CD4-positive, alpha-beta T cell (primary cell): Measurements from ENCODE around the gene UBE2M. TPM values are rescaled to one million over a fixed set of nuclear protein-coding genes. Genes with fewer than 3 reads are reported as not detected.

Source experiments
- ATAC-seq: fragments of 200-7000 bp; cut with Tn5 transposase; one replicate; pipeline ENCODE4 v1.10.0; 2022; ENCODE audit warnings: mild to moderate bottlenecking; ENCODE audit not compliant: poor library complexity
- CTCF ChIA-PET: fragments of 350-600 bp; sonication (Branson Sonifier 250); formaldehyde crosslinking; loops from one replicate; lab custom pipeline; 2021; ENCODE audit warnings: antibody characterized with exemption, inconsistent platforms; lab: Charles Lee
- POLR2A ChIA-PET: fragments of 350-600 bp; sonication (Branson Sonifier 250); formaldehyde crosslinking; loops from one replicate; lab custom pipeline; 2021; ENCODE audit warnings: antibody characterized with exemption, inconsistent platforms; lab: Charles Lee
- DNase-seq, 14 experiments: peaks; one replicate each; pipeline ENCODE4 v3.0.0-alpha.2; 2013 to 2020; ENCODE audit warnings: mixed read lengths in 2 of 14
- H3K27ac ChIP-seq, 2 donors: one replicate each; pipeline versions ENCODE4 v1.5.1 to v1.7.0; 2013; ENCODE audit warnings: low read length in 2 of 2, low read depth in 1 of 2, mild to moderate bottlenecking in 1 of 2
- H3K27me3 ChIP-seq, 2 experiments: 1 replicate in 1 of 2; 2 replicates in 1 of 2; pipeline versions ENCODE4 v1.6.1 to v1.7.0; 2013; ENCODE audit warnings: low read length in 2 of 2, control low read depth in 1 of 2, mild to moderate bottlenecking in 1 of 2, moderate library complexity in 1 of 2; ENCODE audit not compliant: insufficient read depth in 2 of 2, control insufficient read depth in 1 of 2
- H3K36me3 ChIP-seq: one replicate; pipeline ENCODE4 v1.6.1; 2013; ENCODE audit warnings: low read length, control low read depth; ENCODE audit not compliant: insufficient read depth
- H3K4me1 ChIP-seq: one replicate; pipeline ENCODE4 v1.6.1; 2013; ENCODE audit warnings: low read length, control low read depth; ENCODE audit not compliant: insufficient read depth
- H3K4me3 ChIP-seq: one replicate; pipeline ENCODE4 v1.5.1; 2013; ENCODE audit warnings: mild to moderate bottlenecking, low read length, moderate library complexity
- H3K9me3 ChIP-seq, 2 experiments: 1 replicate in 1 of 2; 2 replicates in 1 of 2; pipeline versions ENCODE4 v1.6.1 to v1.7.0; 2013; ENCODE audit warnings: low read length in 2 of 2, mild to moderate bottlenecking in 2 of 2, control low read depth in 1 of 2, moderate library complexity in 1 of 2; ENCODE audit not compliant: control insufficient read depth in 1 of 2, insufficient read depth in 1 of 2
- H3K27ac Mint-ChIP-seq: one replicate; pipeline ENCODE4 v1.8.0; 2020; ENCODE audit warnings: mixed read lengths
- H3K27me3 Mint-ChIP-seq: one replicate; pipeline ENCODE4 v1.8.0; 2021; ENCODE audit warnings: mixed read lengths
- H3K36me3 Mint-ChIP-seq: one replicate; pipeline ENCODE4 v1.8.0; 2021; ENCODE audit warnings: low read depth, mixed read lengths
- H3K4me1 Mint-ChIP-seq: one replicate; pipeline ENCODE4 v1.8.0; 2021; ENCODE audit warnings: low read depth, mixed read lengths
- H3K4me3 Mint-ChIP-seq: one replicate; pipeline ENCODE4 v1.8.0; 2020; ENCODE audit warnings: mild to moderate bottlenecking, mixed read lengths
- H3K9me3 Mint-ChIP-seq: one replicate; pipeline ENCODE4 v1.8.0; 2020; ENCODE audit warnings: mixed read lengths
- intact Hi-C, 2 experiments: fragments of 100-400 bp; cut with DNase I in 1 of 2; cut with micrococcal nuclease in 1 of 2; formaldehyde crosslinking; loops; one replicate each; pipeline versions ENCODE4 v1.15.1 to v1.9.0; 2023 to 2025; cut with DNase I, micrococcal nuclease
- total RNA-seq, 174 experiments: library from RNA in 2 of 174; stranded (reverse) in 2 of 174; gene quantifications; one replicate each; pipeline ENCODE4 v1.2.3 and lab custom pipeline; 2021 to 2026
- TF ChIP-seq, protein P1 (sequence below): fragments of 200-600 bp; IDR thresholded peaks from one replicate; pipeline ENCODE4 v1.8.0; 2022; ENCODE audit warnings: antibody characterized with exemption, mild to moderate bottlenecking

Gene UBE2M
- total RNA-seq, 2 experiments from 2014 or later, result 29.0 to 31.0 TPM

DNA sequence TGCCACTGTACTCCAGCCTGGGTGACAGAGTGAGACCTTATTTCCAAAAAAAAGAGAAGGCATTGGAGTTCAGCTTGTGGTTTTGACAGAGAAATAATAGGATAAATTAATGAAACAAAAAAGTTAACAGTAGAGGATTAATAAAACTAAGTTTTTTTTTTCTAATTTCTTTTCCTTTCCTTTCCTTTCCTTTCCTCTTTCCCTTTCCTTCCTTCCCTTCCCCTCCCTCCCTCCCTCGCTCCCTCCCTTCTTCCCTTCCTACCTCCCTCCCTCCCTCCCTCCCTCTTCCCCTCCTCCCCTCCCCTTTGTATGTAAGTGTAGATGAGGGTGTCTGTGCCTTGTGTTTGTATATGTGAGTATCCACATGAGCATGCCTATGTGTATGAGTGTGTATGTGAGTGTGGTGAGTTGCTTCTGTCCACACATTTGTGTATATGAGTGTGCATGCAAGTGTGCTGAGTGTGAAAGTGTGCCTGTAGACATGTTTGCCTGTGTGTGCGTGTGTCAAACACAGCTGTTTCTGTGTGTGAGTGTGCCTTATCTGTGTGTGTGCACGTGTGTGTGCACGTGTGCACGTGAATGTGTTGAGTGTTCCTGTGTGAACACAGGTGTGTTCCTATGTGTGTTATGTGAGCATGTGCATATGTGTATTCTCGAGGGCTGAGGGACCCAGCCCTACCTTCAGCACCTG, 27.2 kb upstream of the UBE2M start:
- peaks cover 9% of the 10 kb centered on the region for H3K4me1 ChIP-seq
- Mint-ChIP-seq H3K27me3 (no peaks in the 10 kb centered on the region), H3K36me3 (peaks cover 17% of the 10 kb centered on the region), H3K4me3 (no peak overlapping the region), H3K4me1 (peaks cover 8% of the 10 kb centered on the region), H3K9me3 (no peaks in the 10 kb centered on the region), H3K27ac (no peak overlapping the region)
- intact Hi-C loops, result no loop called here
- no peak overlapping the region for H3K4me3 ChIP-seq
- no peaks in the 10 kb centered on the region for H3K9me3 ChIP-seq
- no peak overlapping the region for H3K27ac ChIP-seq
- H3K36me3 ChIP-seq, result peaks cover 21% of the 10 kb centered on the region
- no peak for ATAC-seq
- no peaks in the 10 kb centered on the region for H3K27me3 ChIP-seq
- TF ChIP-seq, protein P1, sequence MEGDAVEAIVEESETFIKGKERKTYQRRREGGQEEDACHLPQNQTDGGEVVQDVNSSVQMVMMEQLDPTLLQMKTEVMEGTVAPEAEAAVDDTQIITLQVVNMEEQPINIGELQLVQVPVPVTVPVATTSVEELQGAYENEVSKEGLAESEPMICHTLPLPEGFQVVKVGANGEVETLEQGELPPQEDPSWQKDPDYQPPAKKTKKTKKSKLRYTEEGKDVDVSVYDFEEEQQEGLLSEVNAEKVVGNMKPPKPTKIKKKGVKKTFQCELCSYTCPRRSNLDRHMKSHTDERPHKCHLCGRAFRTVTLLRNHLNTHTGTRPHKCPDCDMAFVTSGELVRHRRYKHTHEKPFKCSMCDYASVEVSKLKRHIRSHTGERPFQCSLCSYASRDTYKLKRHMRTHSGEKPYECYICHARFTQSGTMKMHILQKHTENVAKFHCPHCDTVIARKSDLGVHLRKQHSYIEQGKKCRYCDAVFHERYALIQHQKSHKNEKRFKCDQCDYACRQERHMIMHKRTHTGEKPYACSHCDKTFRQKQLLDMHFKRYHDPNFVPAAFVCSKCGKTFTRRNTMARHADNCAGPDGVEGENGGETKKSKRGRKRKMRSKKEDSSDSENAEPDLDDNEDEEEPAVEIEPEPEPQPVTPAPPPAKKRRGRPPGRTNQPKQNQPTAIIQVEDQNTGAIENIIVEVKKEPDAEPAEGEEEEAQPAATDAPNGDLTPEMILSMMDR, result no peak
- POLR2A ChIA-PET, result no interaction called here
- DNase-seq, result no peak
- CTCF ChIA-PET, result no interaction called here

DNA sequence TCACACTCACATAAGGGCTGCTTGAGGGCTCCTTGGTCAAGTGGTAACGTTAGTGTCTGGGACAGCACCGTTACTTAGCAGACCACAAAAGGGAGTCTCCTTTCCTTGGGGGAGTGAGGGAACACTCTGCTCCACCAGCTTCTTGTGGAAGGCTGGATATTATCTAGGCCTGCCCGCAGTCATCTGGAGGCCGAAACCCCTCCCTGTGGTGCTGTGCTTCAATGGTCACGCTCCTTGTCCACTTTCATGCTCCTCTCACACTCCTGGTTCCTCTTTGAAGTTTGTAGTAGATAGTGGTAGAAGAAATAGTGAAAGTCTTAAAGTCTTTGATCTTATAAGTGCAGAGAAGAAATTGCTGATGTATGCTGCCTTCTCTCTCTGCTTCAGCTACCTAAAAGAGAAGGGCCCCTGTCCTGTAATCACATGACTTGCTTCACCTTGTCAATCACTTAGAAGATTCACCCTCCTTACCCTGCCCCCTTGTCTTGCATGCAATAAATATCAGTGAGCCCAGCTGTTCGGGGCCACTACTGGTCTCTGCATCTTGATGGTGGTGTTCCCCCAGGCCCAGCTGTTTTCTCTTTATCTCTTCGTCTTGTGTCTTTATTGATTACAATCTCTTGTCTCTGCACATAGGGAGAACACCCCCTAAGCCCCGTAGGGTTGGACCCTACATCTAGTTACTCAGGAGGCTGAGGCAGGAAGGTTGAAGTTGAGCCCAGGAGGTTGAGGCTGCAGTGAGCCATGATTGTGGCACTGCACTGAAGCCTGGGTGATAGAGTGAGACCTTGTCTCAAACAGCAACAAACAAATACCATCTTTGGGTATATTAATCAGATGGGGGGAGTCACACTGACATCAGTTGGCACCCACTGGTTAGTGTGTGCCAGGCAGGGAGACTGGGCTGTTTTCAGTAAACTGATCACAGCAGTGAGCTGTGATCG, 26.4 kb upstream of the UBE2M start:
- Histone ChIP-seq H3K4me3 (no peak overlapping the region), H3K27ac (no peak overlapping the region), H3K36me3 (peaks cover 21% of the 10 kb centered on the region), H3K4me1 (peaks cover 9% of the 10 kb centered on the region), H3K9me3 (no peaks in the 10 kb centered on the region), H3K27me3 (no peaks in the 10 kb centered on the region)
- Mint-ChIP-seq H3K4me1 (peaks cover 9% of the 10 kb centered on the region), H3K9me3 (no peaks in the 10 kb centered on the region), H3K36me3 (peaks cover 17% of the 10 kb centered on the region), H3K27me3 (no peaks in the 10 kb centered on the region), H3K4me3 (no peak overlapping the region), H3K27ac (no peak overlapping the region)
- ChIA-PET CTCF (no interaction called here), POLR2A (no interaction called here)
- DNase-seq (no peak), ATAC-seq (no peak)
- intact Hi-C loops, result no loop called here
- TF ChIP-seq, protein P1, result no peak

DNA sequence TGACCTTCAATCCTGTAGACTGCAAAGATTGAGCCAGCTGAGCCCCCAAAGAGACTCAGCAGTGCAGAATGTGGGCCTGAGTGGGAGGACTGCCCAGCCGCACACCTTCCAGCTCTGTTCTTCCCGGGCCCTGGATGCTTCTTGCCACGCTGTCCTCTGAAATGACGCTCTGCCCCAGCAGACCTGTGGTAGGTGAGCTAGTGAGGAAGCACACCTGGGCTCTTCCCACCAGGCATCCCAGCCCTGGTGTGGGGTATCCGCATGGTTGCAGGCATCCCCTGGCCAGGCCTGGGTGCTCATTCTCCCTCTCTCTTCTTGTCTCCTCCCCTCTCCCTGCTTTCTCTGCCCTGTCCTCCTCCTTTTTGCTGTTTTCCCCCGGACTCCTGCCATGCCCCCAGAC, 24.6 kb upstream of the UBE2M start:
- no peak for DNase-seq
- Mint-ChIP-seq H3K36me3 (peaks cover 17% of the 10 kb centered on the region), H3K9me3 (no peaks in the 10 kb centered on the region), H3K4me3 (no peak overlapping the region), H3K27ac (no peak overlapping the region), H3K27me3 (no peaks in the 10 kb centered on the region), H3K4me1 (peaks cover 26% of the 10 kb centered on the region)
- no peak for ATAC-seq
- Histone ChIP-seq H3K9me3 (no peaks in the 10 kb centered on the region), H3K4me1 (peaks cover 9% of the 10 kb centered on the region), H3K27me3 (no peaks in the 10 kb centered on the region), H3K36me3 (peaks cover 23% of the 10 kb centered on the region), H3K4me3 (no peak overlapping the region), H3K27ac (no peak overlapping the region)
- TF ChIP-seq, protein P1, result no peak
- CTCF ChIA-PET, result interaction anchor here (2.6 to 3.4 kb wide), 2 partner anchors 63 to 69 kb away, joined by 14 to 60 read pairs; partner anchors contain the start of gene ZBTB45
- POLR2A ChIA-PET, result no interaction called here
- intact Hi-C loops, result no loop called here
